ENCODE measurements around the gene DNMT1.

DNMT1 gene

DNA sequence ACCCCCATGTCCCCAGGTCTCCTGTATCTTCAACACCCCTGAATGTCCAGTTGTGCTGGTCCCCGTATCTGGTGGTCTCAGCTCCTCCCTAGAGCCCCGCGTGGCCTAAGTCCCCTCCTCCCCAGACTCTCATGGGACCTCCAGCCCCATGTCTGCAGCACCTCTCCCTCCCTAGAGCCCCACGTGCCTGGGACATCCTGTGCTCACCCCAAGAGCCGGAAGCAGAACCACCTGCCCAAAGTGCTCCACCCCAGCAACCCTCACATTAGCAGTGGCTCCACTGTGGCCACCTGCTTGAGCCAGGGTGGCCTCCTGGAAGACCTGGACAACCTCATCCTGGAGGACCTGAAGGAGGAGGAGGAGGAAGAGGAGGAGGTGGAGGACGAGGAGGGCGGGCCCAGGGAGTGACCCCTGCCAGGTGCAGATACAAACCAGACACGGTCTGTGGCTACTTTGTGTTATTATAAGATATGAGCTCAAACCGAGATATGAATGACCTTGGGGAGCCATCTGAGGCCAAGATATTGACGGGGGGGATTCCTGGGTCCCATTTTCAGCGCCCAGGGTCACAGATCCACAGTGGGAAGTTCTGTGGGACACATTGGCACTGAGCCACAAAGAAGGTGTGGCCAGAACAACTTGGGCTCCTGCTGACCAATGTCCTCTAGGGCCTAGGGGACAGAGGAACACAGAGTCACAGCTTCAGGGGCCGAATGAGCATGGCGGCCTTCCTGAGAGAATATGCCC lies 102.7 kb downstream of the DNMT1 start:
- no peak overlapping the region for H3K27ac ChIP-seq
- TF ChIP-seq, protein P1, sequence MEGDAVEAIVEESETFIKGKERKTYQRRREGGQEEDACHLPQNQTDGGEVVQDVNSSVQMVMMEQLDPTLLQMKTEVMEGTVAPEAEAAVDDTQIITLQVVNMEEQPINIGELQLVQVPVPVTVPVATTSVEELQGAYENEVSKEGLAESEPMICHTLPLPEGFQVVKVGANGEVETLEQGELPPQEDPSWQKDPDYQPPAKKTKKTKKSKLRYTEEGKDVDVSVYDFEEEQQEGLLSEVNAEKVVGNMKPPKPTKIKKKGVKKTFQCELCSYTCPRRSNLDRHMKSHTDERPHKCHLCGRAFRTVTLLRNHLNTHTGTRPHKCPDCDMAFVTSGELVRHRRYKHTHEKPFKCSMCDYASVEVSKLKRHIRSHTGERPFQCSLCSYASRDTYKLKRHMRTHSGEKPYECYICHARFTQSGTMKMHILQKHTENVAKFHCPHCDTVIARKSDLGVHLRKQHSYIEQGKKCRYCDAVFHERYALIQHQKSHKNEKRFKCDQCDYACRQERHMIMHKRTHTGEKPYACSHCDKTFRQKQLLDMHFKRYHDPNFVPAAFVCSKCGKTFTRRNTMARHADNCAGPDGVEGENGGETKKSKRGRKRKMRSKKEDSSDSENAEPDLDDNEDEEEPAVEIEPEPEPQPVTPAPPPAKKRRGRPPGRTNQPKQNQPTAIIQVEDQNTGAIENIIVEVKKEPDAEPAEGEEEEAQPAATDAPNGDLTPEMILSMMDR (IDR thresholded peaks at IDR 0.05): no peak
- no peak for TF ChIP-seq ZFX (IDR thresholded peaks at IDR 0.05; ENCODE audit: borderline replicate concordance)

DNA sequence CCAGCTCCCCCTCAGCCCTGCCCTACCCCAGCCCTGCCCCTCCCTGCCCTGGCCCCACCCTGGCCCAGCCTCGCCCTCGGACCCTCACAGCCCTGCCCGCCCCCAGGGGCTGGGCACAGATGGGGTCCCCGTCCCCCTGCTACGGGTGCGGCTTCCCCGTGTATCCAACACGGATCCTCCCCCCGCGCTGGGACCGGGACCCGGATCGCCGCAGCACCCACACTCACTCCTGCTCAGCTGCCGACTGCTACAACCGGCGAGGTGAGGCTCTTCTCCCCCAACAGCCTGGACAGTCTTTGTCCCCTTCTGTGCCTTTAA lies 103.4 kb downstream of the DNMT1 start:
- no peak overlapping the region for H3K27ac ChIP-seq
- no peak for TF ChIP-seq ZFX (IDR thresholded peaks at IDR 0.05; ENCODE audit: borderline replicate concordance)
- TF ChIP-seq, protein P1 (IDR thresholded peaks at IDR 0.05): no peak

DNA sequence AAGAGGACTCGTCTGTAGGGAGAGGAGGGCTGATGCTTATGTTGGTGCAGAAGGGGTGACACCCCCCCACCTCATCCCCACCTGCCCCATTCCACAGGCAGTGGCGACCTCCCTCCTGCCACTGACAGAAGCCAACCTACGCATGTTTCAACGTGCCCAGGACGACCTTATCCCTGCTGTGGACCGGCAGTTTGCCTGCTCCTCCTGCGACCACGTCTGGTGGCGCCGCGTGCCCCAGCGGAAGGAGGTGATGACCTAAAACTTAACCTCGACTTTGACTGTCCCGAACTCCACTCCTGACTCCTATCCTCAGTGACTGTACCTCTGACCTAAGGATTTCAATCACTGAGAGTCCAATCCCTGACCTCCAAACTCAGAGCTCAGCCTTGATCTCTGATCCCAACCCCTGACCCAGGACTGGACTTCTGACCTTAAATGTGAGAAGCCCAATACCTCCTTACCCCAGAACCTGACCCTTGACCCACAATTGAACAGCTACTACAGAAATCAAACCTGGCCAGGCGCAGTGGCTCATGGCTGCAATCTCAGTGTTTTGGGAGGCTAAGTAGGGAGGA lies 104.9 kb downstream of the DNMT1 start:
- no peak overlapping the region for H3K27ac ChIP-seq
- TF ChIP-seq ZFX (IDR thresholded peaks at IDR 0.05; ENCODE audit: borderline replicate concordance): no peak
- TF ChIP-seq, protein P1 (IDR thresholded peaks at IDR 0.05): no peak

DNA sequence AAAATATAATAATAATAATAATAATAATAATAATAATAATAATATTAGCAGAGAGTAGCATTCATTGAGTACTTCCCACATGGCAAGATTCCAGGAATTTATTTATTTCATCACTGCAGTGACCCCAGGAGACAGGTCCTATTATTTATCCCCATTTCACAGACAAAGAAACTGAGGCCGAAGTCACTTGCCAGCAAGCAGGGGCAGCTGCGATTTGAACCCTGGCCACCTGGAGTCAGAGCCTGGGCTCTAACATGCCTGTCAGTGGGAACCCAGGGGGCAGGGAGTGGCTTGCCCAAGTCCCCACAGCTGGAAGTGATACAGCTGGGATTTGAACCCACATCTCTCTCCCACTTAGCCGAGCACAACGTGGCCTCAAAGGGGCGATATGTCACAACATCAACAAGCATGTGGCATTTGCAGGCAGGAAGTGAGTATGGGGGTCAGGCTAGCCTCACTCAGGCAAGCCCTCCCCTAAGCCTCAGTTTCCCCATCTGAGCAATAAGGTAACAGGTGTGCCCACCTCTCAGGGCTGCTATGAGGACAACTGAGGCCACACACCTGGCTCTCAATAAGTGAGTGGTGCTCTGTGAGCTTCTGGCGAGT lies 105.7 kb downstream of the DNMT1 start:
- no peak overlapping the region for H3K27ac ChIP-seq
- TF ChIP-seq, protein P1 (IDR thresholded peaks at IDR 0.05): no peak
- no peak for TF ChIP-seq ZFX (IDR thresholded peaks at IDR 0.05; ENCODE audit: borderline replicate concordance)

DNA sequence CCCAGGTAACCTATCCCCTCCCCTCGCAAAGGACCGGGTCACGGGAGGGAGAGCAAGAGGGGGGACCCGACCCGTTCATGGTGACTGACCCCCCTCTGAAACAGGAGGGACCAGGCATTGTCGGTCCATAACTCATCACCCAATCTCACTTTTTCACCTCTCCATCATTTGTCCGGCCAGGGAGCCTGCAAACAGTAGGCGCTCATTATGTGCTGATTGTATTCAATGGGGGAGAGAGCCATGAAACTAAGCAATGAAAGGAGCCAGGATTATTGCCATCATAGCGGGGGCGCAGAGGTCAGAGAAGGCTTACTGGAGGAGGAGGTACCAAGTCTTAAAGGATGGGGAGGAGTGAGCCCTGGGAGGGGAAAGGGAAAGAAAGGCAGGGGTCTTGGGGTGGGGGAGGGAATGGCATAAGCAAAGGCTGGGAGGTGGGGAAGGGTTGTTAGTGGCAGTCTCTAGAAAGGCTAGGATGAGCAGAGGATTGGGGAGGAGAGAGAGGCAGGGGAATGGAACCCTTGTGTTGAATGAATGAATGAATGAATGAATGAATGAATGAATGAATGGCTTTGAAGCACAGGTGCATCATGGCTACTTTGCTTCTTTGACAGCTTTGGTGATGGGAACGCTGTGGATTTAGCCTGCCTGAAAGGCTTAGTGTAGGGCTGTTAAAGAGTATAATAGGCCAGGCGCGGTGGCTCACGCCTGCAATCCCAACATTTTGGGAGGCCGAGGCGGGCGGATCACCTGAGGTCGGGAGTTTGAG lies 107.3 kb downstream of the DNMT1 start:
- H3K27ac ChIP-seq: no peak overlapping the region
- no peak for TF ChIP-seq ZFX (IDR thresholded peaks at IDR 0.05; ENCODE audit: borderline replicate concordance)
- TF ChIP-seq, protein P1 (IDR thresholded peaks at IDR 0.05): no peak

DNA sequence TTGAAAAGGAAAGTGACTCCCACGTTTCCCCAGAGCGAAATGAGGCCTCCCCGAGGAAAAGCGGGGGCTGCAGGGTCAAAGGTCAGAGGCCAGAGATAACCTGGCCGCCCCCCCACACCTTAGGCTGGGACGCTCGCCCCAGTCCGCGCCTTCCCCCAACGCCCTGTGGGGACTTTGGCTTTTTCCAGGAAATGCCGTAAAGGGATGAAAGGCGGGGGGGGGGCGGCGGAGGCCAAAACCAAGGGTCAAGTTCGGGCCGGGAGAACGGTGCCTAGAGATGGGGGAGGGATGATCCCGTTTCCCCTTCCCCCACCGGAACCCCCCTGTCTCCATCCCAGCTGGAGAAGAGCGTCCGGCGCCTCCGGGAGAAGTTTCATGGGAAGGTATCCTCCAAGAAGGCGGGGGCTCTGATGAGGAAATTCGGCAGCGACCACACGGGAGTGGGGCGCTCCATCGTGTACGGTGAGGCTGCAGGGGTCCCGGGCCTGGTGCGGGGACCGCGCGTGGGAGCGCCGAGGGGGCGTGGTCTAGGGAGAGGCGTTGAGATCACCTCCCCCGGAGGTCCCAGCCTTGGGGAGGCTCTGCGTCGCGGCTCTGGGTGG lies 108.1 kb downstream of the DNMT1 start:
- TF ChIP-seq, protein P1 (IDR thresholded peaks at IDR 0.05): no peak
- TF ChIP-seq ZFX (IDR thresholded peaks at IDR 0.05; ENCODE audit: borderline replicate concordance): no peak
- H3K27ac ChIP-seq: no peak overlapping the region
